ENCODE data around the gene NPIPA2. TPM values are rescaled to one million over a fixed set of nuclear protein-coding genes. Genes with fewer than 3 reads are reported as not detected.
"Not testable (repeated sequence)": the region's sequence is repeated elsewhere in the genome, so short reads cannot be mapped to it uniquely, and the experiment has no call there.

The NPIPA2 gene
- total RNA-seq, result 0.41 TPM

DNA sequence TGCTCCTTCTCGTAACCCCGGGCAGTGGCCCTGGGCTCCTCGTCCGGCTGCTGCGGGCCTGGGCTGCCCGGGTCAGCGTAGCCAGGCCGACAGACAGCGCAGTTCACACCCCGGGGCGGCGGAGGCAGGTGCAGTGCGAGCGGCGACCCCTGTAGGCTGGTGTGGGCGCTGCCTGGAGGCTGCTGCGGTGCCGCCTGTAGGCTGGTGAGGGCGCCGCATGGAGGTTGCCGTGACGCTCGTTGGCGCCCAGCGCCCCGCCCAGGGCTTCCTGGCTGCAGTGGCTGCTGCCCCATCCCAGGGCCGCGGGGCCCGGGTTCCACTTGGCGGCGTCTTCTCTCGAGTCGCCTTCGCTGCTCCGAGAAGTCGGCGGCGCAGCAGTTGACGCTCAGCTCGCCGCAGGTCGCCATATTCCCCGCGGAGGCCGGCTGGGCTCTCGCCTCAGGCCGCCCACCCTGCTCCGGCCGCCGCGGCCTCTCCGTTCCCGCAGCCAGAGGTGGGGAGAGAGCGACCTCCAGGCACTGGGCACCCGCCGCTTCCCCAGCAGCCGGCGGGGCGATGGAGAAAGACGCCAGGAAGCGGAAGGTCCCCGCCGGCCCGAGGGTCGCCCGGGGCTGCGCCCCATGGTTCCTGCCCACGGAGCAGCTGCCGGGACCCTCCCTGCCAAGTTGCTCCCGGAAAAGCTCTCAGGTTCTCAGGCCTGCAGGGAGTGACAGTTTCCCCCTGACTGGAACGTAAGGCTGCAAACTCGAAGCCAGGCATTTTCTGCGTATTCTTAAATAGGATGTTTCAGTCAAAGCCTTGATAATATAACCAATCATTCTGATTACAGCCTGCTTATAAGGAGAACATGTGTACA is at the start of gene NPIPA2:
TSS of gene NPIPA2 (plus strand) at position 261 of the 856 bp plus-strand sequence. CDS start 5,533 bp downstream, outside the sequence.
- DNase-seq (ENCODE audit: low spot score in 2 of 2); FAIRE-seq: not testable (repeated sequence)

DNA sequence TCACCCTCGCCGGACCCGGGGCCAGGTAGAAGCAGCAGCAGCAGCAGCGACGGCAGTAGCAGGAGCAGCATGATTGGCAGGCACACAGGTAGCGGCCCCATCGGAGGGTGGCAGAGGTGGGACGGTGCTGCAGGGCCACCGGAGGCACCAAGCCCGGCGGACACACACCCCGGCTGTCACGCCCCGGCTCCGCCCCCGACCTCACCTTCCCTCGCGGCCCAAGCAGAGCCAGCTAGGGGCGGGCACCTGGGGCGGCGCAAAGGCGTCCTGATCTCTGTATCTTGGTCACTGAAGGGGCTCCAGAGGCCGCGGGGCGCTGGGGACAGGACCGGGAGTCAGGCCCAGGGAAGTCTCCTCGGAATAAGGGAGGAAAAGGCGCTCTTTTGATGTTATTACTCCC is 48.2 kb upstream of the NPIPA2 start, which contains the start of gene PLA2G10:
TSS of gene PLA2G10 (minus strand) at position 180 of the 400 bp plus-strand sequence. CDS start at position 101, 79 bp downstream.
- not testable (repeated sequence) for FAIRE-seq; DNase-seq (ENCODE audit: low spot score in 2 of 2)

DNA sequence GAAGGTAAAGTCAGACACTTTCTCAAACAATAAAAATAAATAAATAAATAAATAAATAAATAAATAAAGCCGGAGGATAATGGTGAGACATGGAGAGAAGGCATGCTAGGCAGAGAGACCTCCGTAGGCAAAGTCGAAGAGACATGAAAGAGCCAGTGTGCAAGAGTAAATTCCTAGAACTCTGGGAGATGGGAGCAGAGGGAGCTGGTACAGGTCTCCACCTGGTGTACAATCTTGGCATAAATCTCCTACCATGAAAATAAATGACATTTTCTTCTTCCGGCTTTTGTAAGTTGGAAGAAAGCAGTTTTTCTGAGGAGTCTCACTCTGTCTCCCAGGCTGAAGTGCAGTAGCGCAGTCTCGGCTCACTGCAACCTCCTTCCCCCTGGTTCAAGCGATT is 40.5 kb upstream of the NPIPA2 start:
- FAIRE-seq; DNase-seq (ENCODE audit: low spot score in 2 of 2): not testable (repeated sequence)

DNA sequence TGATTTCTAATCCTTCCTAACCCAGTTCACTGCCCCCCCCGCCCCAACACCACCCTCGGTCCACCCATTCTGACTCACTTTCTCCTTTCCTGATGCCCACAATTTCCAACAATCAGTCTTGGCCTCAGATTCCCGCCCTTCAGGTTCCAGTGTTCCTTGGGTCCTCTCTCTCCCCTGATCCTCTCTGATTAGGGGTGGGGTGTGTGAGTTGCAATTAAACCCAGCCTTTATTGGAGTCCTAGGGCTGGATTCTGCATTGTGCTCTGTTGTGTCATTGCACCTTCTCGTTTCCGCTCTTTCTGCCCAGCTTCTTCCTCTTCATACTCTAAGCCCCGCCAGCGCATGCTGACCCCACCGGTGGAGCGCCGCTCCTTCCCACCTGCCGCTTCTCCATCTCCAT is 39.7 kb upstream of the NPIPA2 start:
- FAIRE-seq; DNase-seq (ENCODE audit: low spot score in 2 of 2): not testable (repeated sequence)

DNA sequence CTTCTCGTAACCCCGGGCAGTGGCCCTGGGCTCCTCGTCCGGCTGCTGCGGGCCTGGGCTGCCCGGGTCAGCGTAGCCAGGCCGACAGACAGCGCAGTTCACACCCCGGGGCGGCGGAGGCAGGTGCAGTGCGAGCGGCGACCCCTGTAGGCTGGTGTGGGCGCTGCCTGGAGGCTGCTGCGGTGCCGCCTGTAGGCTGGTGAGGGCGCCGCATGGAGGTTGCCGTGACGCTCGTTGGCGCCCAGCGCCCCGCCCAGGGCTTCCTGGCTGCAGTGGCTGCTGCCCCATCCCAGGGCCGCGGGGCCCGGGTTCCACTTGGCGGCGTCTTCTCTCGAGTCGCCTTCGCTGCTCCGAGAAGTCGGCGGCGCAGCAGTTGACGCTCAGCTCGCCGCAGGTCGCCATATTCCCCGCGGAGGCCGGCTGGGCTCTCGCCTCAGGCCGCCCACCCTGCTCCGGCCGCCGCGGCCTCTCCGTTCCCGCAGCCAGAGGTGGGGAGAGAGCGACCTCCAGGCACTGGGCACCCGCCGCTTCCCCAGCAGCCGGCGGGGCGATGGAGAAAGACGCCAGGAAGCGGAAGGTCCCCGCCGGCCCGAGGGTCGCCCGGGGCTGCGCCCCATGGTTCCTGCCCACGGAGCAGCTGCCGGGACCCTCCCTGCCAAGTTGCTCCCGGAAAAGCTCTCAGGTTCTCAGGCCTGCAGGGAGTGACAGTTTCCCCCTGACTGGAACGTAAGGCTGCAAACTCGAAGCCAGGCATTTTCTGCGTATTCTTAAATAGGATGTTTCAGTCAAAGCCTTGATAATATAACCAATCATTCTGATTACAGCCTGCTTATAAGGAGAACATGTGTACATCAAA is 38.9 kb upstream of the NPIPA2 start, which contains the start of gene NPIPA3:
TSS of gene NPIPA3 (plus strand) at position 256 of the 856 bp plus-strand sequence. CDS start 5,533 bp downstream, outside the sequence.
- not testable (repeated sequence) for DNase-seq (ENCODE audit: low spot score in 2 of 2); FAIRE-seq

- FAIRE-seq; DNase-seq (ENCODE audit: low spot score in 2 of 2): not testable (repeated sequence)
Observed at GRCh38 chr16:14733233-14733632, 9.1 kb upstream of the NPIPA2 start.

DNA sequence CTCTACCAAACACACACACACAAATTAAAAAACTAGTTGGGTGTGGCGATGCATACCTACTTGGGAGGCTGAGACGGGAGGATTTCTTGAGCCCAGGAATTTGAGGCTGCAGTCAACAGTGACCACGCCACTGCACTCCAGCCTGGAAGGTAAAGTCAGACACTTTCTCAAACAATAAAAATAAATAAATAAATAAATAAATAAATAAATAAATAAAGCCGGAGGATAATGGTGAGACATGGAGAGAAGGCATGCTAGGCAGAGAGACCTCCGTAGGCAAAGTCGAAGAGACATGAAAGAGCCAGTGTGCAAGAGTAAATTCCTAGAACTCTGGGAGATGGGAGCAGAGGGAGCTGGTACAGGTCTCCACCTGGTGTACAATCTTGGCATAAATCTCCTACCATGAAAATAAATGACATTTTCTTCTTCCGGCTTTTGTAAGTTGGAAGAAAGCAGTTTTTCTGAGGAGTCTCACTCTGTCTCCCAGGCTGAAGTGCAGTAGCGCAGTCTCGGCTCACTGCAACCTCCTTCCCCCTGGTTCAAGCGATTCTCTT is 1.4 kb upstream of the NPIPA2 start:
- not testable (repeated sequence) for DNase-seq (ENCODE audit: low spot score in 2 of 2); FAIRE-seq

DNA sequence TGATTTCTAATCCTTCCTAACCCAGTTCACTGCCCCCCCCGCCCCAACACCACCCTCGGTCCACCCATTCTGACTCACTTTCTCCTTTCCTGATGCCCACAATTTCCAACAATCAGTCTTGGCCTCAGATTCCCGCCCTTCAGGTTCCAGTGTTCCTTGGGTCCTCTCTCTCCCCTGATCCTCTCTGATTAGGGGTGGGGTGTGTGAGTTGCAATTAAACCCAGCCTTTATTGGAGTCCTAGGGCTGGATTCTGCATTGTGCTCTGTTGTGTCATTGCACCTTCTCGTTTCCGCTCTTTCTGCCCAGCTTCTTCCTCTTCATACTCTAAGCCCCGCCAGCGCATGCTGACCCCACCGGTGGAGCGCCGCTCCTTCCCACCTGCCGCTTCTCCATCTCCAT is 539 bp upstream of the NPIPA2 start:
- not testable (repeated sequence) for DNase-seq (ENCODE audit: low spot score in 2 of 2); FAIRE-seq

- not testable (repeated sequence) for DNase-seq (ENCODE audit: low spot score in 2 of 2); FAIRE-seq
Observed at GRCh38 chr16:14773654-14774053, 31.3 kb downstream of the NPIPA2 start.

DNA sequence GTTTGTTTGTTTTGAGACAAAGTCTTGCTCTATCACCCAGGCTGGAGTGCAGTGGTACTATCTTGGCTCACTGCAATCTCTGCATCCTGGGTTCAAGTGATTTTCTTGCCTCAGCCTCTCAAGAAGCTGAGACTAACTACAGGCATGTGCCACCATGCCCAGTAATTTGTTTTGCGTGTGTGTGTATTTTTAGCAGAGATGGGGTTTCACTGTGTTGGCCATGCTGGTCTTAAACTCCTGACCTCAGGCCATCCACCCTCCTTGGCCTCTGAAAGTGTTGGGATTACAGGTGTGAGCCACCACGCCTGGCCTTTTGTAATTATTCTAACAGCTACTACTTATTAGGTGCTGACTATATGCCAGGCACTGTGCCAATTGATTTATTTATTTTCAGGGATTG is 33.3 kb downstream of the NPIPA2 start:
- not testable (repeated sequence) for FAIRE-seq; DNase-seq (ENCODE audit: low spot score in 2 of 2)

DNA sequence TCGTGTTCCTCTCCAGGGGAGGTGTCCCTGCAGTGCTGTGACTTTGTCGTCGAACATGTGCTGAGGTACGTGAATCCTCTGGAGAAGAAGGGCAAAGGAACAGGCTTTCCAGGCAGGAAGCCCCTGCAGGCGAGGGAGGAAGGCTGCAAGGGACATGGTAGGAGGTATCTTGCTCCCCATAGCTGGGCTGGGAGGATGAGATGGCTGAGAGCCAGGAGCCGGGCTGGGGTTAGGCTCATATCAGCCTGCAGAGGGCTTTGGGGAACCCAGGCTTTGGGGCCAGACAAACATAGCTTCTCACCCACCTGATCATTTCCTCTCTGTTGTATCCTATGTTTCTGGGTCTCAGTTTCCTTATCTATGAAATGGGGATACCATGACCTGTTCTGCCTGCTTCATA is 34.4 kb downstream of the NPIPA2 start:
- DNase-seq (ENCODE audit: low spot score in 2 of 2); FAIRE-seq: not testable (repeated sequence)

DNA sequence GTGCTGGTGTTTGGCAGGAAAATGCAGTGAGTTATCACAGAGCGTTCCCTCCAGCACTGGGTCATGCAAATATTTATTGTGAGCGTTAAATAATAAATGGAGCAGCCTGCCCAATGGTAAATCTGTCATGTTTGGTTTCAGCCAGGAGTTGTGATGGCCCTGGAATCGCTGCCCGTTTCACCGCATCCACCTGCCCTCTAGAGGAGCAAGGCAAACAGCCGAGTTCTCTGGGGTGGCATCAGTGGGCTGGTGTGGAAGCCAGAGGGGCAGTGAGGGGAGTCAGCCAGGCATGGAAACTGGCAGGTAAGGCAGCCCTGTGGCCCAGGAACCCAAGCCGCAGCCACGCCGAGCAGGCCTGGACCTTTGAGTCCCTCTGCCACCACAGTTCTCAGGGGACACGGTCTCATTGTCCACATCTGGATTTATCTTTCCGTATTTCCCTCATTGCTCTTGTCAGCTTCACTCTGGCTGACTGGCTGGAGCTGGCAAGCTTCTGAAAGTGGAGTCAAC is 37.1 kb downstream of the NPIPA2 start:
- not testable (repeated sequence) for FAIRE-seq

DNA sequence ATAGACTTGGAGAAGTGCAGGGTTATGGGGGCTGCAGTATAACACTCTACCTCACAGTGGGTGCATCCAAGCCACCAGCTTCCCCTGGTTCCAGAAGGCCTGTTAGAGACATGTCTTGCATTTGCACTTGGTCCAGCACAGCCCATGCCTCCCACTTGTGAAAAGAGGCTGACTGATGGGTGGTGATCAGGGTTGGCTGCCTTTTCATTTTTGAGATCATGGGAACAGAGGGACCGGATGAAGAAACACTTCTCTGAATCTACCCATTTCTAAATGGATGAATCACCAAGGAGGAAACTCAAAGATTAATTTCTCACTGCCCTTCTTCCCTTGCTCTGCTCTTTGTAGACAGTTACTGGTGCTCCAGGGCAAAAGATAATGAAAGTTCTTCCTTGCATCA is 43.8 kb downstream of the NPIPA2 start:
- FAIRE-seq; DNase-seq (ENCODE audit: low spot score in 2 of 2): not testable (repeated sequence)

More for the DNA sequence above, 37.1 kb downstream of the NPIPA2 start:
- not testable (repeated sequence) for DNase-seq (ENCODE audit: low spot score in 2 of 2)

DNA sequence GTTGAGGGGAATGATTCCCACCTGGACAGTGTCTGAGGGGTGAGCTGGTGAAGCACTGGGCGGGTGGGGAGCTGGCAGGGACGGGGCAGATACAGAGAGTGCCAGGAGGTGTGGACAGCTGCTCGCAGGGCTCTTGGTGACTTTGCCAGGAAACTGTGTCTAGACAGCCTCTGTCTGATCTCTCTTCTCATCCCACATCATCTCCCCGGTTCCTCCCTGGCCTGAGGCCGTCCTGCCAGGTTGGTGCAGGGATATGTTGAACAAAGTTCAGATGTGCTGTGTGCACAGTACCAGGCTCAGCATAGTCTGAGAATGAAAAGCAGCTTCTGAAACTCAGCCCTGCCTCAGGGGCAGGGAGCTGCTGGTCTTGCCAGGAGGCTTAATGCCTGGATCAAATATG is 47.2 kb downstream of the NPIPA2 start:
- not testable (repeated sequence) for FAIRE-seq; DNase-seq (ENCODE audit: low spot score in 2 of 2)

DNA sequence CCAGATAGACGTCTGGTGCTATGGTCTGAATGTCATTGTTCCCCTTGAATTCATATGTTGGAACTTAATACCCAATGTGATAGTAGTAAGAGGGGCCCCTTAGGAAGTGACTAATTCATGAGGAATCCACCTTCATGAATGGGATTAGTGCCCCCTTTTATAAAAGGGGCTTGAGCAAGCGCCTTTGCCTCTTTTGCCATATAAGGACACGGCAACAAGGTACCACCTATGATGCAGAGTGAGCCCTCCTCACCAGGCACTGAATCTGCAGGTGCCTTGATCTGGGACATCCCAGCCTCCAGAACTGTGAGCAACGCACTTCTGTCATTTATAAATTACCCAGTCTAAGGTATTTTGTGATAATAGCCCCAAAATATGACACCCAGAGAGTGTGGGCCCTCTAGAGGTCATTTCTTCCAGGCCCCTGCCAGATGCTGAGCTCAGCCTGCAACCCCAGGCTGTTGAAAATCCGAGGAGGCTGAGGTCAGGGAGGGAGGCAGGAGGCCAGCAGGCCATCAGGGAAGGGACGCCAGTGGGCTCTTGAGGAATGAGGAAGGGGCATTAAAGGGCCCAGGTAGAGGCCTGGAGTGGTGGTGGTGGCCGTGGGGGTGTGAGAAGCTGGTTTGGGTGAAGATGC is 48.1 kb downstream of the NPIPA2 start:
- not testable (repeated sequence) for DNase-seq (ENCODE audit: low spot score in 2 of 2); FAIRE-seq

DNA sequence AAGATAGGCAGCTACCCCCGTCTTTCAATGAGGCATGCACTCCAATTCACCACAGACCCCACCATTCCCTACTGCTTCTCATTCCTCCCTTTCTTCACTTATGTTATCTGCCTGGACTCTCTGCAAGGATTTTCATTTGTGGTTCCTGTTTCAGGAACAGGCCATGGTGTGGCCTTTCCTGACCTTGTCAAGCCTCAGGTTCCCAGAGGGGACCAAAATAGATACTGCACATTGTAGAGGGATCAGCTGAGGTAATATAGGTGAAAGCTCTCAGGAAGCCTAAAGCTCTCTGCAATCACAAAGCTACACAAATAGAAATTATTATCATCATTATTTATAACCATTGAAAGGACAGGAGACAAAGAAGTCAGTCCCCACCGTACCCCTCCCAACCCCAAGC is 50.6 kb downstream of the NPIPA2 start:
- not testable (repeated sequence) for FAIRE-seq

DNA sequence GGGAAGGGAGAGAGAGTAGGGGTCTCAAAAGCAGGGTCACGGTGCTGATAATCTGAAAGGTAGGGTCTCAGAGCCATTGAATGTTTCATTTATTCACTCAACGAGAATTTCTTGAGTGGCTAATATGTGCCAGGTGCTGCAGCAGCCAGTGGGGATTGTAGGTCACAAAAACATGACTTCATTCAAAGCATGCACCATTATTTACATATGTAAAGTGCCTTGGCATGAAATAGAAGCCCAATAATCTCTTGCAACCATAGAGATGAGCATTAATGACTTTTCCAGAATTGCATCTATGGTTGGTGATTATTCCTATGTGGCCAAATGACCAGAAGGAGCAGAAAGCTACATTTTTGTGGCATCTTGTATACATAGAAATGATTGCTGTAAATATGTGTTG is 55.2 kb downstream of the NPIPA2 start:
- not testable (repeated sequence) for FAIRE-seq; DNase-seq (ENCODE audit: low spot score in 2 of 2)

More for the DNA sequence above, 50.6 kb downstream of the NPIPA2 start:
- not testable (repeated sequence) for DNase-seq (ENCODE audit: low spot score in 2 of 2)

DNA sequence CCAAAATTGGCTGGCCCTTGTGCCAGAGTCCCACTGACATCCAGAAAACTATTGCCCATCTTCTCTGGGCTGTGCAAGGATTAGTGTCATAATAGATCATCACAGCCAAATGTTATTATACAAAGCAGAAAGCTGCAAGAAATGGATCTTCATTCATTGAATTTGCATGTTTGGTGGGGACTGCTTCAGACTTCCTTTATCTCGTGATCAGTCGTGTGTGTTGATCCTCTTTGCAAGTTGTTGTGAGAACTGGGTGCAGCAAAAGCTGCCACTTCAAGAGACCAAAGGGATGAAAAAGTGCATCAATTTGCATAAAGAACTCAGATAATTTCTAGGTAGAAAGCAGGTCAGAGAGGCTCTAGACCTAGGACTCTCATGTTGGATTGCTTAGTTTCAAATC is 61.2 kb downstream of the NPIPA2 start:
- not testable (repeated sequence) for DNase-seq (ENCODE audit: low spot score in 2 of 2); FAIRE-seq

DNA sequence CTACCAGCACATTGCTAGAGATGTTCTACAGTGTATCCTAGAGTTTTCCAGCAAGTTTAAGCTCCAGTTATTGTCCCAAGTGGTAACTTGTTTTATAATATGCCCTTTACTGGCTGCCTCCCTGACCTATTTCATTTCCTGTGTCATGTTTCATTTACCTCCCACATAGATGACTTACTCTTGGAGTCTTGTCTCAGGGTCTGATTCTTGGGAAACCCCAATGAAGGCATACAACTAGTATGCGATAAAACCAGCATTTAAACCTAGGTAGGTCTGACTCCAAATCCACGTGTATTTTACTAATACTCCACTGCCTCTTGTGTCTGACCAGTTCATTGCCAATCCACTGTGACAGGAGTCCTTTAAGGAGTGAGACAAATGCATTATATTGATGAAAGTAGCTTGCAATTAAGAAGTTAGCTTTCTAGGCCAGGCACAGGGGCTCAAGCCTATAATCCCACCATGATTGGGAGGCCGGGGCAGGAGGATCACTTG is 64.9 kb downstream of the NPIPA2 start:
- FAIRE-seq; DNase-seq (ENCODE audit: low spot score in 2 of 2): not testable (repeated sequence)
